HL-60 (cell line): Measurements from ENCODE around the gene COL24A1.

Experiments used
- DNase-seq, 2 experiments: peaks; one replicate each; pipeline ENCODE4 v3.0.0-alpha.2; 2010 to 2020; ENCODE audit warnings: low read depth in 1 of 2, low spot score in 1 of 2
- H3K27ac ChIP-seq: fragments of 250-450 bp; sonication (Bioruptor Pico); replicated peaks from 2 replicates; pipeline ENCODE4 v1.5.1; 2020; ENCODE audit warnings: mild to moderate bottlenecking, moderate library complexity
- H3K27me3 ChIP-seq: fragments of 250-450 bp; sonication (Bioruptor Pico); 2 replicates; pipeline ENCODE4 v1.5.1; 2021; ENCODE audit warnings: mild to moderate bottlenecking, moderate library complexity; ENCODE audit not compliant: insufficient read depth, poor library complexity, severe bottlenecking
- H3K4me3 ChIP-seq: replicated peaks from 2 replicates; pipeline ENCODE4 v1.5.1; 2011; ENCODE audit warnings: mild to moderate bottlenecking, control low read depth, low read length; ENCODE audit not compliant: insufficient read depth
- CTCF ChIP-seq: IDR thresholded peaks from one replicate; pipeline ENCODE4 v1.5.1; 2011; ENCODE audit warnings: low read length, control low read depth, inconsistent platforms; ENCODE audit not compliant: insufficient read depth
- GABPA ChIP-seq: IDR thresholded peaks from 2 replicates; pipeline ENCODE4 v1.6.1; 2012; ENCODE audit warnings: low read depth
- POLR2AphosphoS5 ChIP-seq: IDR thresholded peaks from 2 replicates; pipeline ENCODE4 v1.6.1; 2012; ENCODE audit warnings: low read depth
- REST ChIP-seq: IDR thresholded peaks from 2 replicates; pipeline ENCODE4 v1.6.1; 2012; ENCODE audit warnings: low read depth; ENCODE audit not compliant: insufficient replicate concordance
- SPI1 ChIP-seq: IDR thresholded peaks from 2 replicates; pipeline ENCODE4 v1.6.1; 2012; ENCODE audit warnings: low read depth, mild to moderate bottlenecking, borderline replicate concordance

Gene COL24A1

GRCh38 chr1:86194491-86195034 is 38.0 kb upstream of the COL24A1 start:
- TF ChIP-seq REST (no peak), SPI1 (no peak), CTCF (no peak), GABPA (no peak), POLR2AphosphoS5 (no peak)
- no peak for DNase-seq
- H3K27ac ChIP-seq = no peak overlapping the region
- no peak overlapping the region for H3K4me3 ChIP-seq
- no peaks in the 10 kb centered on the region for H3K27me3 ChIP-seq

- Histone ChIP-seq H3K4me3 (no peak overlapping the region), H3K27me3 (no peaks in the 10 kb centered on the region), H3K27ac (no peak overlapping the region)
- DNase-seq = no peak
- TF ChIP-seq POLR2AphosphoS5 = no peak
- no peak for TF ChIP-seq GABPA
- no peak for TF ChIP-seq SPI1
- TF ChIP-seq REST = no peak
- TF ChIP-seq CTCF = no peak
Observed at GRCh38 chr1:86192417-86192816, 35.8 kb upstream of the COL24A1 start.

GRCh38 chr1:86191958-86192357 is 35.4 kb upstream of the COL24A1 start:
- H3K27me3 ChIP-seq = no peaks in the 10 kb centered on the region
- TF ChIP-seq POLR2AphosphoS5 (no peak), REST (no peak), SPI1 (no peak), GABPA (no peak), CTCF (no peak)
- DNase-seq = no peak

More at GRCh38 chr1:86191958-86192357, 35.4 kb upstream of the COL24A1 start:
- H3K4me3 ChIP-seq = no peak overlapping the region
- H3K27ac ChIP-seq = no peak overlapping the region
